ENCODE data around the gene PPP1R15A.
"Not testable (repeated sequence)": the region's sequence is repeated elsewhere in the genome, so short reads cannot be mapped to it uniquely, and the experiment has no call there.

DNA sequence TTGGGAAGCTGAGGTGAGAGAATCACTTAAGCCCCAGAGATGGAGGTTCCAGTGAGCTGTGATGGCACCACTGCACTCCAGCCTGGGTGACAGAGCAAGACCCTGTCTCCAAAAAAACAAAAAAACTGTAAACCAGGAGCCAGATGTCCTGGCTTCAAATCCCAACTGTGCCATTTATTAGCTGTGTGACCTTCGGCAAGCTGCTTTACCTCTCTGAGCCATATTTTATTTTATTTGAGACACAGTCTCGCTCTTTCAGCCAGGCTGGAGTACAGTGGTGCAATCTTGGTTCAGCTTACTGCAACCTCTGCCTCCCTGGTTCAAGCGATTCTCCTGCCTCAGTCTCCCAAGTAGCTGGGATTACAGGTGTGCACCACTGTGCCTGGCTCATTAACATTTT lies 25.6 kb upstream of the PPP1R15A start:
- TF ChIP-seq, protein P1, sequence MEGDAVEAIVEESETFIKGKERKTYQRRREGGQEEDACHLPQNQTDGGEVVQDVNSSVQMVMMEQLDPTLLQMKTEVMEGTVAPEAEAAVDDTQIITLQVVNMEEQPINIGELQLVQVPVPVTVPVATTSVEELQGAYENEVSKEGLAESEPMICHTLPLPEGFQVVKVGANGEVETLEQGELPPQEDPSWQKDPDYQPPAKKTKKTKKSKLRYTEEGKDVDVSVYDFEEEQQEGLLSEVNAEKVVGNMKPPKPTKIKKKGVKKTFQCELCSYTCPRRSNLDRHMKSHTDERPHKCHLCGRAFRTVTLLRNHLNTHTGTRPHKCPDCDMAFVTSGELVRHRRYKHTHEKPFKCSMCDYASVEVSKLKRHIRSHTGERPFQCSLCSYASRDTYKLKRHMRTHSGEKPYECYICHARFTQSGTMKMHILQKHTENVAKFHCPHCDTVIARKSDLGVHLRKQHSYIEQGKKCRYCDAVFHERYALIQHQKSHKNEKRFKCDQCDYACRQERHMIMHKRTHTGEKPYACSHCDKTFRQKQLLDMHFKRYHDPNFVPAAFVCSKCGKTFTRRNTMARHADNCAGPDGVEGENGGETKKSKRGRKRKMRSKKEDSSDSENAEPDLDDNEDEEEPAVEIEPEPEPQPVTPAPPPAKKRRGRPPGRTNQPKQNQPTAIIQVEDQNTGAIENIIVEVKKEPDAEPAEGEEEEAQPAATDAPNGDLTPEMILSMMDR (conservative IDR thresholded peaks at IDR 0.05; ENCODE audit: low read depth, low read length), result not testable (repeated sequence)
- TF ChIP-seq EZH2 (IDR thresholded peaks at IDR 0.05; ENCODE audit: borderline replicate concordance, low read depth, low read length, poor library complexity, severe bottlenecking), result not testable (repeated sequence)
